ENCODE data around the gene CKAP5. TPM values are rescaled to one million over a fixed set of nuclear protein-coding genes. Genes with fewer than 3 reads are reported as not detected.

The CKAP5 gene
- polyA plus RNA-seq, 1 donor = 124 TPM

DNA sequence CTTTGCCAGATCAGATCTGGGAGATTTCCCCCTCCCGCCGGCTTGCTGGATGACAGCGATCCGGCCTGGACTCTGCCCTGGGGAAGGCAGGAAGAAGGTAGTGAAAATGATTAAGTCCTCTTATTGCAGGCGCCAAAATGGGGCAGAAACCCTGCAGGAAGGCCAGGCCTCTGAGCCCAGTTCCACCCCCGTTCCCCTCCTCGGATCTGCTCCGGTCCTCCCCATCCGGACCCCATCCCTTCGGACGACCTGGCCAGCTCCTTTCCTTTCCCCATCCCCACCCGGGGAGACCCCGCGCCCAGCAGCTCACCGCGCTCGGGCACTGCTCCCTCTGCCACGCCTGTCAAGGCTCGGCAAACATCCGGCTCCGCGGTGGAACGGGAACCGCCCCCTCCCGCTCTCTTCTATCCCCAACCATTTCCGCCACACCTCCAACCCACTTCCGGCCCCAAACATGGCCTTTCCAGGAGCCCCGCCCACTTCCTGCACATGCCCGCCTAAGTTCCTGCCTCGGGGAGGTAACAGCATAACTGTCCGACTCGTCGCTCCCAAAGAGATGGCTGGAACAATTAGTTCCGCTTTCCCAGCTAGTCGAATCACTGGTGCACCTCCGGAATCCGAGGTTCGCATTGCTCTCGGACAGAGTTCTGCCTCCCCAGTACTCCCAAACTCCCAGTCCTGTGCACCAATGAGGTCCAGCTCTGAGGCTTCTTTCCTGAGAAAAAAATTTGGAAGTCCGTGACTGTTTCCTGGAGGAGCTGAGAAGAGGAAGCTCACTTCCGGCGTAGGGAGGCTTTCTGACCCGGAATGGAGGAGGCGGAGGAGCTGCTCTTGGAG, 145.6 kb downstream of the CKAP5 start, which contains the start of the genes ARHGAP1 and ZNF408:
Gene ARHGAP1 (minus strand): TSS at position 379 of the 837 bp plus-strand sequence. CDS start 4,512 bp downstream, outside the sequence.
Gene ZNF408 (plus strand): TSS at position 791 of the 837 bp plus-strand sequence. CDS start 17 bp downstream, at position 808.
- DNase-seq = peak; percentile 99

GRCh38 chr11:46698597-46698996, 147.5 kb downstream of the CKAP5 start:
- no peak for DNase-seq

GRCh38 chr11:46697723-46698122, 148.4 kb downstream of the CKAP5 start:
- DNase-seq = no peak

DNA sequence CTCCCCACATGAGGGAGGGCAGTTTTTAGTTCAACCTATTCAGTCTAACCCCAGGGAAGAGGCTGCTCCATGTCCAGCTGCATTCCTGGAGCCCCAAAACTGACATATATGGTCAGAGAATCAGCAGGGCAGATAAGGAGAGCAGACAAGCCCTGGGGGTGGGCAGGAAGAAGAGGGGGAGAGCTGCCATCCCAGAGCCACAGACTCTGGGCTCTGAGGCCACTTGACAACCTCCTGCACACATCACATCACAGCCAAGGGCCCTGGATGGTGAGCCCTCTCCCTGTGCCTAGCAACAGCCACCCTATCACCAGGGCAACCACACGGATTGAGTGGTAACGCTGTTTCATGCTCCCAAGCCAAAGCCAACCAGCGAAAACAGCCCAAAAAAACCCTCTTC, 148.8 kb downstream of the CKAP5 start:
- no peak for DNase-seq

- no peak for DNase-seq
Measured at GRCh38 chr11:46696212-46696558, 149.9 kb downstream of the CKAP5 start.

DNA sequence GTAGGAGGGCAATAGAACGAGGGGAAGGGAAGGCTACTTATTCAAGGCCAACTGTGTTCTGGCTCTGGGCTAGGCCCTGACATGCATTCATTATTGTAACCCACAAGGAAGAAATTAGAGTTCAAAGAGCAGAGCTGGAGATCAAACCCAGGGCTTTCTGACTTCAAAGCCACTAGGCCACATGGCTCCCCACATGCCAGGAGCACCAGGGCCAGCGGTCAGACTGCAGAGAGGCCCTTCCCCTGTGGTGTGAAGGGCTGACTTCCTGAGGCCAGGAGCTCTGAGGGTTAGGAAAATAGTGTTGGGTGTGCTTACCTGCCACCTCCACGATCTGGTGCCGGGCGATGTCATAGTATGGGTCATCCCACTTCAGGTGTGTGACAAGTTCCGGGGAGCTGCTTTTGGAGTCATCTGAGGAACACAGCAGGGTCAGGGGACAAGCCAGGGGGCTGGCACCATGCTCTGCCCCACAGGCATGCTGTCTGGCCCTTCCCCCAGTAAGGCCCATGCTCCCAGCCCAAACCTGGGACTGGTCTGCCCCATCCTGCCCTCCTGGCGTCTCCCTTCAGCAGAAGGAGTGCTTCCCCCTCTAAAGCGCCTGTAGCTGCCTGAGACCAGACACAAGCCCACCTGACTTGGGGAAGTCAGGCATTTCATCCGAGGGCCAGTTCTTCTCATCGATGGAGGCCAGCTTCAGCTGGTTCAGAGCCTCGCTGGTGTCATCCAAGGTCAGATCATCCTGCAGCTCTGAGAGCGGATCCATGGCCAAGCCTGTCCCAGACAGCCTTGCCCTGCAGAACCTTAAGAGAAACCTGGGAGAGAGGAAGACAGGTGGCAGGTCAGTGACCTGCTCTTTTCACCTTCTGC, 150.5 kb downstream of the CKAP5 start:
- DNase-seq = no peak

DNA sequence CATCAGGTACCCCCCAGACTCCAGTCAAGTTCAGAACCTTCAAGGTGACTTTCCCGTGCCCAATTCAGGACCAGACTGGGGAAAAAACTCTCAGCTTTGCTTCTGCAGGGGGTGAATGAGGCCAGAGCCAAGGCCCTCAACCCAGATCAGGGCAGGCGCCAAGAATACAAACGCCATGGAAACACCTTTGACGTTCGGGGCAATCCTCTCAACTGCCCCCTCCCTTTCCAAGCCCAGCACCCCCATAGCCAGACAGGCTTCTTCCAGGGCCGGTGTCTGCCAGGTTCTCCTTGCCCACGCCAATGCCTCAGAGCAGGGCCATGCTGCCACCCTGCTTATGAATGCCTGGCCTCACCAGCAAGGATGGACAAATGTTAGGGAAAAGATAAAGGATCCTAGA, 151.5 kb downstream of the CKAP5 start:
- DNase-seq = no peak

- no peak for DNase-seq
Measured at GRCh38 chr11:46694072-46694471, 152.0 kb downstream of the CKAP5 start.

DNA sequence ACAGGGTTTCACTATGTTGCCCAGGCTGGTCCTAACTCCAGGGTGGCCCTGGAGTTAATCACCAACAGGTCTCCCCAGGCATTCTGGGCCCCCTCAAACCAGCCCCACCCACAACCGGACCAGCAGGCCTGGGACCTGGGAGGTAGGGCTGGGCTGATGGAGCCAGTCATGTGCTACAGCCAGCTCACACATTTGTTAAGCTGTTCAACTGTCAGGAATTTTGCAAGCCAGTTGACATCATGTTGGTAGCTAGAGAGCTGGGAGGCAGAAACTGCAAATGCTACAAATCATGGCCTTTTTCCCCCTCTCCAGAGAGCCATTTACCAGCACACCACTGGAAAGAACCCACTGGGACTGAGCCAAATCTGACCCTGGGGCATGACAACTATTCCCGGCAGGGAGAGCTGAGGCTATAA, 152.5 kb downstream of the CKAP5 start:
- DNase-seq = no peak

Other genes with a start within 250 kb of the CKAP5 start
- gene HARBI1, start 229.1 kb downstream of the CKAP5 start, polyA plus RNA-seq (ENCODE audit: insufficient read length) = 5.5 TPM
- 69.5 TPM for gene ATG13, start 228.7 kb downstream of the CKAP5 start, polyA plus RNA-seq (ENCODE audit: insufficient read length)
- gene ARHGAP1, start 145.7 kb downstream of the CKAP5 start, polyA plus RNA-seq (ENCODE audit: insufficient read length) = 59.7 TPM
- gene ZNF408, start 145.2 kb downstream of the CKAP5 start, polyA plus RNA-seq (ENCODE audit: insufficient read length) = 7.3 TPM
- gene F2, start 127.1 kb downstream of the CKAP5 start, polyA plus RNA-seq (ENCODE audit: insufficient read length) = 0.68 TPM
- gene LRP4, start 72.3 kb upstream of the CKAP5 start, polyA plus RNA-seq (ENCODE audit: insufficient read length) = 33.4 TPM
- gene CSTPP1, start 90.5 kb upstream of the CKAP5 start, polyA plus RNA-seq (ENCODE audit: insufficient read length) = 62.6 TPM

Measured in left kidney (tissue), 2 donors.